Heart left ventricle (tissue), 16 donors: ENCODE data around the gene C1orf216. TPM values are rescaled to one million over a fixed set of nuclear protein-coding genes. Genes with fewer than 3 reads are reported as not detected.
"Not testable (repeated sequence)": the region's sequence is repeated elsewhere in the genome, so short reads cannot be mapped to it uniquely, and the experiment has no call there.

Experiments used
- ATAC-seq, 4 donors: fragments of 200-7000 bp; cut with Tn5 transposase; one replicate each; pipeline ENCODE4 v1.9.1; 2020 to 2022; ENCODE audit warnings: moderate library complexity in 4 of 4, mild to moderate bottlenecking in 3 of 4, moderate number of reproducible peaks in 1 of 4
- DNase-seq, 5 donors: peaks; one replicate each; pipeline ENCODE4 v3.0.0-alpha.2; 2020
- H3K27ac ChIP-seq, 12 donors: fragments of 200-600 bp; sonication (generic) in 4 of 12; one replicate each; pipeline versions ENCODE4 v1.5.0 to v1.8.0; 2016 to 2022; ENCODE audit warnings: mild to moderate bottlenecking in 2 of 12
- H3K27me3 ChIP-seq, 9 donors: fragments of 200-600 bp; sonication (generic) in 2 of 9; one replicate each; pipeline versions ENCODE4 v1.5.1 to v1.8.0; 2016 to 2022; ENCODE audit warnings: mild to moderate bottlenecking in 3 of 9
- H3K36me3 ChIP-seq, 9 donors: fragments of 200-600 bp; sonication (generic) in 2 of 9; one replicate each; pipeline versions ENCODE4 v1.5.0 to v1.8.0; 2018 to 2022; ENCODE audit warnings: mild to moderate bottlenecking in 2 of 9
- H3K4me1 ChIP-seq, 12 donors: fragments of 200-600 bp; sonication (generic) in 4 of 12; one replicate each; pipeline versions ENCODE4 v1.5.0 to v1.8.0; 2016 to 2022; ENCODE audit warnings: mild to moderate bottlenecking in 3 of 12
- H3K4me3 ChIP-seq, 12 donors: fragments of 200-600 bp; sonication (generic) in 4 of 12; one replicate each; pipeline versions ENCODE4 v1.5.0 to v1.8.0; 2017 to 2022; ENCODE audit warnings: mild to moderate bottlenecking in 9 of 12, moderate library complexity in 4 of 12
- H3K9me3 ChIP-seq, 12 donors: fragments of 200-600 bp; sonication (generic) in 4 of 12; one replicate each; pipeline versions ENCODE4 v1.5.0 to v1.8.0; 2016 to 2022; ENCODE audit warnings: mild to moderate bottlenecking in 1 of 12
- POLR2A ChIP-seq, 2 donors: fragments of 450-650 bp; IDR thresholded peaks; one replicate each; pipeline ENCODE4 v1.6.1; 2017; ENCODE audit warnings: antibody characterized with exemption in 2 of 2, mild to moderate bottlenecking in 2 of 2, moderate library complexity in 2 of 2
- WGBS, 4 donors: extraction: QIAGEN DNeasy Blood & Tissue Kit in 2 of 4; methylation state at CpG; one replicate each; pipeline versions ENCODE4 v1.1.5 to v1.1.7; 2013 to 2018; 5-methylcytosine and 5-hydroxymethylcytosine counted together
- intact Hi-C, 10 donors: fragments of 100-400 bp; cut with DNase I; formaldehyde crosslinking; loops; one replicate each; pipeline versions ENCODE4 v1.11.1 to v1.14.2; 2022
- polyA plus RNA-seq, 2 donors: library from polyadenylated mRNA; stranded (reverse); fragments of 200-250 nt; gene quantifications; one replicate each; pipeline ENCODE4 v1.2.3, GENCODE V29; 2013
- total RNA-seq, 9 donors: library from RNA; depleted of rRNA in 2 of 9; stranded (reverse); fragments of >200 nt in 2 of 9; fragmentation: NEBNext Ultra II Directional in 3 of 9; extraction: Animal tissue kit (Norgen Biotek cat#: 25700) in 3 of 9; gene quantifications; one replicate each; pipeline versions ENCODE4 v1.1.0 to v1.2.4, GENCODE V29; 2016 to 2023
- TF ChIP-seq, protein P1 (sequence below), 12 donors: fragments of 200-600 bp; sonication (generic) in 4 of 12; IDR thresholded peaks; one replicate each; pipeline versions ENCODE4 v1.5.0 to v1.8.0; 2018 to 2022; ENCODE audit warnings: antibody characterized with exemption in 12 of 12, mild to moderate bottlenecking in 5 of 12
- donor health status: ischemic (EF 13 %, LVEDD 7.1; RV severe dilation, severe dysfunction).
- donor health status: healthy with polysubstance abuse.
- donor health status: DM: no; HTN: yes; CAD: no.
- donor health status: DM: no; HTN: no; CAD: no.
- donor health status: ischemic (EF 25% LVEDD 6.9; RV normal size, moderate dysfunction).
- donor health status: ischemic (EF 25% LVEDD 5.7; RV mildly dilated, moderate dysfunction).
- donor health status: healthy.
- donor health status: DM: yes; HTN: yes; CAD: no.
- donor health status: ischemic (EF 35%, LVEDD 5.7; RV mildly dilated, moderate dysfunction).
- donor health status: nonischemic (EF 11% LVEDD 7.7; RV severe dilation, severe dysfunction).
- donor health status: DM: yes; HTN: yes; CAD: no.
- donor health status: PGD.
- donor health status: ischemic (EF 29% LVEDD 5.4; RV normal size, mild dysfunction).
- donor health status: nonischemic (EF 23%, LVEDD 6.1; RV moderate dilation, normal function).

C1orf216 gene
- total and polyA plus RNA-seq, 11 donors: 5.1 to 14.7 (median 9.9) TPM

DNA sequence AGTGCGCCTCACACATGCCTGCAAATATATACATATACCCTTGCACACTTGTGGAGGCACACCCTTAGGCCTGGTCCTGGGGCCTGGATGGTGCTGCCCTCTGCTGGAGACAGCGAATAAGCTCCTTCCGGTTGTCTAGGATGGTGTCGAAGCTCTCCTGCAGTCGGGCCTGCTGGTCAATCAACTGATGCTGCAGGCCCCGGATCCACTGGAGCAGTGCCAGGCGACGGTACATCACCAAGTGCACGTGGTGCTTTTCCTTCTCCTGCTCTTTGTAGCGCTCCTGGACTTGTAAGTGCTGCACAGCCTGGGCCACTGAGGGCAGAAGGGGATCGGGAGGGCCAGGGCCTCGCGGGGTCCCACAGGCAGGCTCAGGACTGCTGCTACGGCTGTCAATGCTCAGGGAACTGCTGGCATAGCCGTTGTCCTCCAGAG lies 3.1 kb downstream of the C1orf216 start:
- no peaks in the 10 kb centered on the region for H3K27me3 ChIP-seq
- peaks cover 0 to 25% (median 11%) of the 10 kb centered on the region in 9 donors for H3K36me3 ChIP-seq
- no peak overlapping the region for H3K27ac ChIP-seq
- no peaks in the 10 kb centered on the region for H3K9me3 ChIP-seq
- WGBS, 4 donors: 41 to 75% (median 49%) methylated on average over 3 to 15 of the region's 15 CpGs
- intact Hi-C loops: loop anchor here in 4 of 10 donors (5.0 to 10.0 kb wide), 5 partner anchors 57 to 263 kb away; partner anchors contain the start of genes PSMB2 (in 4 of the 4) and TFAP2E (in 2 of the 4)
- peak; percentile 61 to 77 (median 70) for DNase-seq
- peaks cover 0 to 38% (median 19%) of the 10 kb centered on the region in 12 donors for H3K4me1 ChIP-seq
- ATAC-seq: peak; percentile 46 to 64 (median 58)
- peak overlapping the region in 3 of 12 donors; percentile 7 to 19 (median 12) for H3K4me3 ChIP-seq
- TF ChIP-seq, protein P1, sequence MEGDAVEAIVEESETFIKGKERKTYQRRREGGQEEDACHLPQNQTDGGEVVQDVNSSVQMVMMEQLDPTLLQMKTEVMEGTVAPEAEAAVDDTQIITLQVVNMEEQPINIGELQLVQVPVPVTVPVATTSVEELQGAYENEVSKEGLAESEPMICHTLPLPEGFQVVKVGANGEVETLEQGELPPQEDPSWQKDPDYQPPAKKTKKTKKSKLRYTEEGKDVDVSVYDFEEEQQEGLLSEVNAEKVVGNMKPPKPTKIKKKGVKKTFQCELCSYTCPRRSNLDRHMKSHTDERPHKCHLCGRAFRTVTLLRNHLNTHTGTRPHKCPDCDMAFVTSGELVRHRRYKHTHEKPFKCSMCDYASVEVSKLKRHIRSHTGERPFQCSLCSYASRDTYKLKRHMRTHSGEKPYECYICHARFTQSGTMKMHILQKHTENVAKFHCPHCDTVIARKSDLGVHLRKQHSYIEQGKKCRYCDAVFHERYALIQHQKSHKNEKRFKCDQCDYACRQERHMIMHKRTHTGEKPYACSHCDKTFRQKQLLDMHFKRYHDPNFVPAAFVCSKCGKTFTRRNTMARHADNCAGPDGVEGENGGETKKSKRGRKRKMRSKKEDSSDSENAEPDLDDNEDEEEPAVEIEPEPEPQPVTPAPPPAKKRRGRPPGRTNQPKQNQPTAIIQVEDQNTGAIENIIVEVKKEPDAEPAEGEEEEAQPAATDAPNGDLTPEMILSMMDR (IDR thresholded peaks at IDR 0.05): peak; percentile 64 to 91 (median 80)
- TF ChIP-seq POLR2A (IDR thresholded peaks at IDR 0.05): no peak

DNA sequence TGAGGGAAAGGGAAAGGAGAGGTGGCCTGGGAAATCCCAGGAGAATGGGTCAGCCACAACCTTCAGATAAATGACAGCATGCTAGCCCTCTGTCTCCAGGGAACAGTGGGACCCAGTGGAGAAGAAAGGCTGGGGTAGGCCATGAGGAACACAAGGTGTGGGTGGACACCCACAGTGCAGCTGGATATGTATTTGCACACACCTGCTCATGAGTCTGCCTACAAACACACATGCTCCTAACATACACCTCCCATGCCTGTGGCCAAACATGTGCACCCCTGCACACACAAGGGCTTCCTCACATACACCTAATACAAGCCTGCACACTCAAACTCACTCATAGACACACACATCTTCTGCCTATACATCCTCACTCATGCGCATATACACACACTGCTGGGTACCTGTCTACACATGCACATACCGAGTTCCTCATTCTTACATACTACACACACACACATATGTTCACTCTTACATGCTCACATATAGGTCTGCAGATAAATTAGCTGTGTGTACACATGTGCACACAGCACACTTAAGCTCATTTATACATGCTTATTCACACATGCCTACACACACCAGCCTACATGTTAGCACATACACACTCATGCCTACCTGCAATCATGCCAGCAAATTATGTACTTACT lies 3.6 kb downstream of the C1orf216 start:
- DNase-seq (no peak), ATAC-seq (no peak)
- Histone ChIP-seq H3K36me3 (peaks cover 0 to 25% (median 11%) of the 10 kb centered on the region in 9 donors), H3K4me1 (peaks cover 0 to 38% (median 19%) of the 10 kb centered on the region in 12 donors), H3K9me3 (no peaks in the 10 kb centered on the region), H3K27ac (no peak overlapping the region), H3K27me3 (no peaks in the 10 kb centered on the region), H3K4me3 (peak overlapping the region in 1 of 12 donors; percentile 12)
- WGBS, 4 donors: 92 to 96% (median 93%) methylated on average over 2 of the region's 2 CpGs
- TF ChIP-seq POLR2A (IDR thresholded peaks at IDR 0.05): no peak
- intact Hi-C loops: loop anchor here in 5 of 10 donors (5.0 to 10.0 kb wide), 7 partner anchors 57 to 268 kb away; partner anchors contain the start of genes PSMB2 (in 4 of the 5) and TFAP2E (in 2 of the 5)

DNA sequence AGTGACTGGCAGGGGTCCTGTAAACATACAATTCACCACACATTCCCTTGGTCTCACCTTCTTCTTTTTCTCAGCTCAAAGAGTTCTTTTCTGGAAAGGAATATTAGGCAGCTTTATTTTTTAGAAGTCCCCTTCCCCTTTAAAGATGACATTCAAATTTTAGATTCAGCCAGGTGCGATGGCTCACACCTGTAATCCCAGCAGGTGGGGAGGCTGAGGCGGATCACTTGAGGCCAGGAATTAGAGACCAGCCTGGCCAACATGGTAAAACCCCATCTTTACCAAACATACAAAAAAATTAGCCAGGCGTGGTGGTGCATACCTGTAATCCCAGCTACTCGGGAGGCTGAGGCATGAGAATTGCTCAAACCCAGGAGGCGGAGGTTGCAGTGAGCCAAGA lies 7.6 kb downstream of the C1orf216 start:
- not testable (repeated sequence) for DNase-seq, H3K9me3 ChIP-seq, ATAC-seq, H3K4me3 ChIP-seq, H3K27ac ChIP-seq
- Histone ChIP-seq H3K27me3 (peaks cover 1 to 33% (median 29%) of the 10 kb centered on the region in 9 donors), H3K4me1 (peaks cover 0 to 30% (median 10%) of the 10 kb centered on the region in 12 donors), H3K36me3 (peaks cover 0 to 25% (median 11%) of the 10 kb centered on the region in 9 donors)
- intact Hi-C loops: loop anchor here in 3 of 10 donors (5.0 to 10.0 kb wide), 3 partner anchors 66 to 264 kb away; partner anchors contain the start of gene PSMB2 (in 1 of the 3)
- 92 to 96% (median 94%) methylated on average over 5 of the region's 5 CpGs for WGBS, 4 donors

DNA sequence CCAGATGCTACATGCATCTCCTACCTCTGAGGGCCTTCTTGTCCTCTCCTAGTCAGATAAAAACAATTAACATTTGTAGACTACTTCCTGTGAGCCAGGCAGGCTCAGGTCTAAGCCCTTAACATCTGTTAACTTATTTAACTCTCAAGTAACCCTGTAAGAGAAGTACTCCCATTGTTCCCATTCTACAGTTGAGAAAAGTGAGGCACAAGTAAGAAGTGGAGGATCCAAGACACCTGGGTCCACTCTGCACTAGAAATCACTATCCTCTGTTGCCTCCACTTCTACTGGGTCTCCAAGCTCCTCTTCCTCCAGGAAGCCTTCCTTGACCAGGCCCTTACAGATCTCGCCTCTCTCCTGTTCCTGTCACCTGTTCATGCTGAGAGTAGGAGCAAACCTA lies 9.7 kb downstream of the C1orf216 start:
- 94 to 100% (median 100%) methylated on average over 1 of the region's 1 CpG for WGBS, 4 donors
- ATAC-seq (no peak), DNase-seq (no peak)
- no peak overlapping the region for H3K4me3 ChIP-seq
- peaks cover 0 to 4% (median 3%) of the 10 kb centered on the region in 9 donors for H3K36me3 ChIP-seq
- peaks cover 0 to 16% (median 4%) of the 10 kb centered on the region in 12 donors for H3K4me1 ChIP-seq
- intact Hi-C loops: no loop called here
- no peaks in the 10 kb centered on the region for H3K9me3 ChIP-seq
- no peak overlapping the region for H3K27ac ChIP-seq
- H3K27me3 ChIP-seq: peaks cover 4 to 42% (median 33%) of the 10 kb centered on the region in 9 donors
- TF ChIP-seq, protein P1 (IDR thresholded peaks at IDR 0.05): no peak
- no peak for TF ChIP-seq POLR2A (IDR thresholded peaks at IDR 0.05)

DNA sequence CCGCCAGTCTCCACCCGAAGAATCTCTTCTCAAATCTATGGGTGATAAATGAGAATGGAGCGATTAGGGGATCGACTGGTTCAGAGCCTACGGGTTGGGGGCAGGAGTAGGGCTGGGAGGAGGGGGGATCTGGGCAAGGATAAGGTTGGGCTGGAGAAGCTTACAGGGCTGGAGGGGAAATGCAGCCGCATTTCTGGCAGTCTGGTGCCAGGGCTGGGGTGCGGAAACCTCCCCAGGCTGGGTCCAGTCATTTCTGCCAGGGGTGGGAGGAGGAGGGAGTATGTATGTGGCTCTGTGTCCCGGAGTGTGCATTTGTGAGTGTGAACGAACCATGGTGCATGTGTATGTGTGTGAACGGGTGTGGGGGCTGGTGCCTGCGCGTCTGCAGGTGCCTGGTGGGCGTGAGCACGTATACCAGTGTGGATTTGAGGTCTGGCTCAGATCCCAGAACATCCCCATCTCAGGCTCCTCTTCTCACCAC lies 10.2 kb downstream of the C1orf216 start:
- peak in 2 of 4 donors; percentile 18 to 30 for ATAC-seq
- no peak for DNase-seq
- no peak for TF ChIP-seq POLR2A (IDR thresholded peaks at IDR 0.05)
- TF ChIP-seq, protein P1 (IDR thresholded peaks at IDR 0.05): no peak
- peaks cover 0 to 16% (median 4%) of the 10 kb centered on the region in 12 donors for H3K4me1 ChIP-seq
- WGBS, 4 donors: 16 to 22% (median 20%) methylated on average over 14 of the region's 14 CpGs
- H3K27ac ChIP-seq: no peak overlapping the region
- intact Hi-C loops: no loop called here
- no peaks in the 10 kb centered on the region for H3K9me3 ChIP-seq
- H3K36me3 ChIP-seq: peaks cover 0 to 2% (median 0%) of the 10 kb centered on the region in 9 donors
- H3K4me3 ChIP-seq: peak overlapping the region in 11 of 12 donors; percentile 34 to 61 (median 52)
- H3K27me3 ChIP-seq: peaks cover 4 to 45% (median 33%) of the 10 kb centered on the region in 9 donors
